A549 (cell line): ENCODE results near the gene BCLAF1.

ENCODE experiments used
- JUNB ChIP-seq: fragments of >200 bp; sonication (Bioruptor Twin); formaldehyde crosslinking; IDR thresholded peaks from 2 replicates; pipeline ENCODE4 v1.6.1; 2016
- USF2 ChIP-seq: fragments of 450-650 bp; IDR thresholded peaks from 2 replicates; pipeline ENCODE4 v1.6.1; 2014; ENCODE audit warnings: antibody characterized with exemption

DNA sequence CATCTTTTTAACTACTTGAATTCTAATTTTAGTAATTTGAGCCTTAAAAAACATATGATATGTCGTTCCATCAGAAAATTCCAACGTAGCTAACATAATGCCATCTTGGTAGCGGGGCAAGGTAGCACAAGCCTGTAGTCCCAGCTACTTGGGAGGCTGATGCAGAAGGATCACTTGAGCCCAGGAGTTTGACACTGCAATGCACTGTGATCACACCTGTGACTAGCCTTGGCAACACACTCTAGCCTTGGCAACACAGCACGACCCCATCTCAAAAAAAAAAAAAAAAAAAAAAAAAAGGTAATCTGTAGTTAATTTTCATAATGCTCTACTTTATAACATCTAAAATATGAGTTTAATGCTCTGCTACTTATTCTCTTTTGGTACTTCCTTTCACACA, 6.7 kb downstream of the BCLAF1 start:
- TF ChIP-seq JUNB (no peak), USF2 (no peak)
